D341Med (cell line): ENCODE measurements around the gene FBXO4.

Source experiments
- DNase-seq: peaks from one replicate; pipeline ENCODE4 v3.0.0; 2012; ENCODE audit warnings: low spot score

FBXO4 gene

GRCh38 chr5:41924872-41925554 is at the start of gene FBXO4:
Gene FBXO4 (plus strand): TSS chr5:41925281. CDS start chr5:41925310, 29 bp downstream.
- DNase-seq: peak; percentile 89

GRCh38 chr5:41876678-41877077 is 48.4 kb upstream of the FBXO4 start:
- no peak for DNase-seq

GRCh38 chr5:41877408-41877807 is 47.7 kb upstream of the FBXO4 start:
- no peak for DNase-seq

GRCh38 chr5:41878173-41878572 is 46.9 kb upstream of the FBXO4 start:
- DNase-seq: no peak

DNA sequence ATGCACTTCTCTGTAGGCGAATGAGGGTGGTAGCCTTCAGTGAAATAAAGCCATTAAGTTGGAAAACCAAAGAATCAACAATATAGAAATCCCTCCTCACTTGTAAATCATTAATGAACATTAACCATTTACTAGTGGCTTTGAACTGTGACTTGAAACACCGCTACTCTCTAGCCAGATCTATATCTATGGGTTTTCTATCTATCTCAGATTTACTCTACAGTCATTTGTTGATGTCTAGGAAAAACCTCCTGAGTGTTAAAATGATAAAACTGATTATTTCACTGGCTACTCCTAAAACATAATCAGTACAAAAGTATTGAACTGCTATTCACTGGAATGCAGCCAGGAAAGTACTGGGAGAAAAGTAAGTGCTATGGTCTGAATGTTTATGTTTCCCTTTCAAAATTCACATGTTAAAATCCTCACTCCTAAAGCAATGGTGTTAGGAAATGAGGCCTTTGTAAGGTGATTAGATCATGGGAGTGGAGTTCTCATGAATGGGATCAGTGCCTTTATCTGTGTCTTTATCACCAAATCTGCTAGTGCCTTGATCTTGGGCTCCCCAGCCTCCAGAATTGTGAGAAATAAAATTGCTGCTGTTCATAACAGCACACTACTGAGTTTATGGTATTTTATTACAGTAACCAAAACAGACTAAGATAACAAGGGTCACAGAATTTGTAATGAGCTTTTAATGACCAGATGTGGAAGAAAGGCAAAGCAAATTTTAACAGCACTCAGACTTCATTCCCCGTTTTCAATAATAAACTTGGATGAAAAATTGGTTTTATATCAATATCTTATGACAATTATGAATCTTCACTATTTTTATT is 46.2 kb upstream of the FBXO4 start:
- no peak for DNase-seq

DNA sequence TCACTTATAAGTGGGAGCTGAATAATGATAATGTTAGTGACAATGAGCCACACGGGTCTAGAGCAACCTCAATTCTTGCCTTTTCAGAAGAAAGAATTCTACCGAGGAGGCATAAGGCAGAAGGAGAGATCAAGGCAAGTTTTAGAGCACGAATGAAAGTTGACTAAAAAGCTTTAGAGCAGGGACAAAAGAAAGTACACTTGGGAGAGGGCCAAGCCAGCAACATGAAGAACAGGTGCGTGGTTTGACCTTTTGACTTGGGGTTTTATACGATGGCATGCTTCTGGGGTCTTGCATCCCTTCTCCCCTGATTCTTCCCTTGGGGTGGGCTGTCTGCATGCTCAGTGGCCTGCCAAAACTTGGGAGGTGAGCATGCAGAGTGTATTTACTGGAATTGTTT is 42.3 kb upstream of the FBXO4 start:
- no peak for DNase-seq

DNA sequence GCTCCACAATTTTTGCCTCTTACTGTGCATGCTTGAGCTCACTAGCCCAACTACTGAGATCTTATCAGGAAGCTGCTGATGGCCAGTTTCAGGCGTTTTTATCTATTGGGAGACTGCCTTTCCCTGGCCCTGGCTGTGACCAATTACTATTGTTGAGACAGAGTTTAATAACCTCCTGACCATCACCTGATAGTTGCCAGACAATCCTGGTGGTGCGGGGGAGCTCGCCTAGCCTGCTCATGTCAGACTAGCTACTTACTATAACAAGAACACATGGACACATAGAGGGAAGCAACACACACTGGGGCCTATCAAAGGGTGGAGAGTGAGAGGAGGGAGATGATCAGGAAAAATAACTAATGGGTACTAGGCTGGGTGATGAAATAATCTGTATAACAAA is 41.8 kb upstream of the FBXO4 start:
- DNase-seq: no peak

- no peak for DNase-seq
Observed at GRCh38 chr5:41883936-41884335, 41.1 kb upstream of the FBXO4 start.

DNA sequence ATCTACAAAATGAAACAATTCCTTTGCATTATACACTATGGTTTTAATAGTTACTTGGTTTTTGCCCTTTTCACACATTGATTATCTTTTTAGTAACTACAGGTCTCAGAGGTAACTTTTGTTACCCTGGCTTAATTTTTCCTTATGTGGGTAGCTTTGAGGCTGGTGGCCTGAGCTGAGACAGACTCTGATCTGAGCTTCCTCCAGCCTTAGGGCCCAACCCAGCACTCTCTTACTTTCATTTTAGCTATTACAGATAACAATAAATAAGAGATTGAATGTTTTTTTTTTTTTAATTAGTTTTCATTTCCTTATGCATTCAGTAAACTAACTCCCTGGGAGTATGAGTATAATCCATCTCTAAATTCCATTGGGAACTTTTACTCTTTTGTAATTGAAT is 39.8 kb upstream of the FBXO4 start:
- no peak for DNase-seq

DNA sequence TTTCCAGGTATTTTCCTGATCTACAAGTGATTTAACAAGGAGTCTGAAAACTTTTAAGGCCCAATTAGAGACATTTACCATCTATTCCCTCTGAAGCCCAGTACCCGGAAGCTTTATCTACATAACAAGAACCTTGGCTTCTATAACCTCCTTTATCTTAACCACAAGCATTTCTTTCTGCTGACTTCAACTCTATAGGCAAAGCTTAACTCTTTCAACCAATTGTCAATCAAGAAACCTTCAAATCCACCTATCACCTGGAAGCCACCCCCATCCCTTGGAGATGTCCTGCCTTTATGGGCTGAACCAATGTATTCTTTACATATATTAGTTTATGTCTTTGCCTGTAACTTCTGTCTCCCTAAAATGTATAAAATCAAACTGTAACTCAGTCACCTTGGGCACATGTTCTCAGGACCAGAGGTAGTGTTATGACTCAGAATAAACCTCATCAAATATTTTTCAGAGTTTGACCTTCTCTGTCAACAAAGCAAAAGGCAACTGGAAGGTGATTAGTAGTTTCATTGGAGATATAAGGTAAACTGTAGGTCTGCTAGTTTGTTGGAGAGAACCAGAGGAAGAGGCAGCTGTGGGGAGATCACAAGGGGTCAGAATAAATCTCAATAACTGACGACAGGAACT is 33.9 kb upstream of the FBXO4 start:
- no peak for DNase-seq

GRCh38 chr5:41892031-41892430 is 33.0 kb upstream of the FBXO4 start:
- no peak for DNase-seq

GRCh38 chr5:41893074-41893851 is 31.8 kb upstream of the FBXO4 start:
- no peak for DNase-seq

GRCh38 chr5:41896230-41896629 is 28.9 kb upstream of the FBXO4 start:
- DNase-seq: no peak

- no peak for DNase-seq
Observed at GRCh38 chr5:41903382-41903891, 21.6 kb upstream of the FBXO4 start.

GRCh38 chr5:41903892-41904799 is 20.9 kb upstream of the FBXO4 start, which contains the start of gene RIMOC1:
Gene RIMOC1 (plus strand): TSS chr5:41904344. CDS start chr5:41904368, 24 bp downstream.
- peak; percentile 97 for DNase-seq

DNA sequence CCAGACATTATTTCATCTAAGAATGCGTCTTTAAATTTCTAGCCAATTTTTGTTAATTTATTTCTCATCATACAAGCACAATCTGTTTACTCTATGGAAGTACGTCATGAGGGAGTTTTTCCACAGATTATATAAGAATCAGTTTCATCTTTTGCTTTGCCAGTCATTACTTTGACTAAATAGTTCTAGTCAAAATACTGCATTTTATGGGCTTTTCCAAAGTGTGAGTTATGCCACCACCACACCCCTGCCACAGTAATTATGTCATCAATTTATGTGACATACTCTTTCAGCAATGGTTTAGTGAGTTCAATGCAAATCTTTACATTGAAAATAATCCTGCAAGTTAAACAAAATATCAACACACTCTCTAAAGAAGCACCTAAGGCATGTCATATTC is 18.9 kb upstream of the FBXO4 start:
- DNase-seq: no peak

- DNase-seq: no peak
Observed at GRCh38 chr5:41908374-41909079, 16.6 kb upstream of the FBXO4 start.

DNA sequence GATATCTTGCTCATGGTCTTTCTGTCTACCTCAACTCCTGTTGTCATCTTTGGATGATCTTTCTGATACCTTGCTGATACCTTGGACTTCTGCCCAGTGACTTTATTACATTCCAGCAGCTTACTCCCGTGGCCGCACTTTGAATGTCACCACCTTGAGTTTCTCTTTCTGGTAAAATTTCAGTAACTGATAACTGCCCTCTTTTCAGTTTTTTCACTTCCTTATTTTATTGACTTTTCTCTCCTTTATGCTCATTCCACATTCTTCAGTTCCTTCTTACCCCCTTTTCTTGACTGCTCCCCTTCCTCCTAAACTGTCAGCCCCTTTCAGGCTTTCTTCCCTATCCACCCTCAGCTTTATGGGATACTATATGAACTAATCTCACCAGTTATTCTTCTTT is 7.0 kb upstream of the FBXO4 start:
- no peak for DNase-seq

GRCh38 chr5:41921166-41921565 is 3.9 kb upstream of the FBXO4 start:
- DNase-seq: no peak

DNA sequence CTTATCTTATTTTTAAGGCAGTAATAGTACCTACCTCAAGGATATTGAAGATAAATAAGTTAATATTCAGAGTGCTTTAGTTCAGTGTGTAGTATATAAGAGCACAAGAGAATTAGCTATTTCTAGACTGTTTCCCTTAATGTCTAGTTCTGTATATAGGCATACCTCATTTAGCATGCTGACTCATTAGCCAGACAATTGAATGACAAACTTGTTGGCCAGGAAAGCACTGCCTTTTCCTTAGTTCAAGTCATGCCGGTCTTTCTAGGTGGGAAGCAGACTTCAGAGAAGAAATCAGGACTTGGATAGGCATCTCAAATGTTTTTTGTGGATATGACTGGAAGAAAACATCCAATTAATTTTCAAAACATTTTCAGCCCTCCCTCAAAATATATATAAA is 3.2 kb upstream of the FBXO4 start:
- DNase-seq: no peak
